ENCODE measurements around the gene SRC. TPM values are rescaled to one million over a fixed set of nuclear protein-coding genes. Genes with fewer than 3 reads are reported as not detected.

The SRC gene
- polyA plus RNA-seq, 3 donors from 2014 or later = 0.82 to 4.1 TPM; not detected in 1

DNA sequence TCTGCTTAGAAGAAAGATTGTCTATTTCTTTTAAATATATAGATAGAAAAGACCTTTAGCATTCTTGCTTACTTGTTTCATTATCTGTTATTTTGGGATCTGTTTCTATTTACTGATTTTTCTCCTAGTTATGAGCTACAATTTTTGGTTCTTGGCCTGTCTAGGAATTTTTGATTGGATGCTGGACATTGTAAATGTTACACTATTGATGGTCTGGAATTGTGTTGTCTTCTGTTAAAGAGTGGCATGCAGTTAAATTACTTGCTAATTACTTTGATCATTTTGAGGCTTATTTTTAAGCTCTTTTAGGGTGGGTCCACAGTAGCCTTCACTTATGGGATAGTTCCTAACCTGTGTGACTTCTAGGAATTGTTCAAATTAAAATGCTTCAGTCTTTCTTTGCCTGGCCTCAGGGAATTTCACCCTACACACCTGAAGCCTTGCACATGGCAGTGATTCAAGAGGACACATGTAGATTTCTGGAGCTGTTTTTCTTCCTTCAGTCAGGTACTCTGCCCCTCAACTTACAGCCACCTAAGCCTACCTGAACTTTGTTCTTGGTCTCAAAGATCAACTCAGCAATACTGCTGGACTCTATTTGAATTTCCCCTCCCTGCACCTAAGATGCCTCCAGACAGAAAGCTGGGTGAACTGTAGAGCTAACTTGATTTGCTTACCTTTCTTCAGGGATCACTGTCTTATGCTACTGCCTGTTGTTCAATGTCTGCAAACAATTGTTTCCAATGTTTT, 108.9 kb downstream of the SRC start:
- Mint-ChIP-seq H3K4me1 (no peaks in the 10 kb centered on the region), H3K4me3 (no peak overlapping the region), H3K27me3 (ENCODE audit: low read depth in 3 of 3) (peaks cover 0 to 19% (median 9%) of the 10 kb centered on the region in 3 donors), H3K27ac (no peak overlapping the region), H3K36me3 (peaks cover 4 to 11% (median 8%) of the 10 kb centered on the region in 3 donors), H3K9me3 (peaks cover 0 to 26% (median 17%) of the 10 kb centered on the region in 6 donors)
- no peak for DNase-seq

Other genes with a start within 250 kb of the SRC start
- gene RPN2, start 166.8 kb upstream of the SRC start, polyA plus RNA-seq = 100 to 1,000 TPM; 238 to 353 (median 312) TPM
- gene MROH8, start 166.6 kb upstream of the SRC start, polyA plus RNA-seq = 1 to 10 TPM; 2.1 to 3.4 (median 2.6) TPM
- gene GHRH, start 84.3 kb upstream of the SRC start, polyA plus RNA-seq = not detected
- 10 to 100 TPM in 2 of 3 donors, 1 to 10 TPM in 1; 9.6 to 26.0 (median 23.0) TPM for gene MANBAL, start 56.5 kb upstream of the SRC start, polyA plus RNA-seq
- under 1 TPM in 1 of 3 donors, not detected in 2; 0.20 TPM for gene NNAT, start 175.1 kb downstream of the SRC start, polyA plus RNA-seq
- gene BLCAP, start 181.7 kb downstream of the SRC start, polyA plus RNA-seq = 10 to 100 TPM; 56.1 to 64.9 (median 63.5) TPM